ENCODE measurements around the gene DNAJC28.

GRCh38 chr21:33531007-33531406 is 39.5 kb upstream of the DNAJC28 start:
- no peak for TF ChIP-seq POLR2AphosphoS5 (IDR thresholded peaks at IDR 0.05; ENCODE audit: borderline replicate concordance, low read depth, low read length)
- no peak for TF ChIP-seq EZH2 (IDR thresholded peaks at IDR 0.05)

All from SK-N-MC (cell line).